ENCODE measurements around the gene SMIM44. TPM values are rescaled to one million over a fixed set of nuclear protein-coding genes. Genes with fewer than 3 reads are reported as not detected.

SMIM44 gene
- total and polyA plus RNA-seq, 9 of the 15 experiments (the other 6 are each of a cell fraction or from before 2014, with no cell fraction given), result not detected

- no peak for TF ChIP-seq NR0B1 (IDR thresholded peaks at IDR 0.05; ENCODE audit: partially characterized antibody)
- TF ChIP-seq SAP30 (IDR thresholded peaks at IDR 0.05; ENCODE audit: borderline replicate concordance, insufficient read depth, low read depth, low read length, poor library complexity, severe bottlenecking), result peak; percentile 50
- peak; percentile 44 to 84; a peak in 1 of 4 replicates for TF ChIP-seq MAZ (CRISPR knock-in tag; conservative IDR thresholded peaks at IDR 0.05 in 1 of 2, IDR thresholded peaks at IDR 0.05 in 1 of 2)
- 0 out of 2 replicates have a peak, but pooled peaks have one; percentile 58 for TF ChIP-seq HDAC2 (IDR thresholded peaks at IDR 0.05)
- peak; percentile 97 for TF ChIP-seq ZEB2 (IDR thresholded peaks at IDR 0.05)
- TF ChIP-seq, protein P1, sequence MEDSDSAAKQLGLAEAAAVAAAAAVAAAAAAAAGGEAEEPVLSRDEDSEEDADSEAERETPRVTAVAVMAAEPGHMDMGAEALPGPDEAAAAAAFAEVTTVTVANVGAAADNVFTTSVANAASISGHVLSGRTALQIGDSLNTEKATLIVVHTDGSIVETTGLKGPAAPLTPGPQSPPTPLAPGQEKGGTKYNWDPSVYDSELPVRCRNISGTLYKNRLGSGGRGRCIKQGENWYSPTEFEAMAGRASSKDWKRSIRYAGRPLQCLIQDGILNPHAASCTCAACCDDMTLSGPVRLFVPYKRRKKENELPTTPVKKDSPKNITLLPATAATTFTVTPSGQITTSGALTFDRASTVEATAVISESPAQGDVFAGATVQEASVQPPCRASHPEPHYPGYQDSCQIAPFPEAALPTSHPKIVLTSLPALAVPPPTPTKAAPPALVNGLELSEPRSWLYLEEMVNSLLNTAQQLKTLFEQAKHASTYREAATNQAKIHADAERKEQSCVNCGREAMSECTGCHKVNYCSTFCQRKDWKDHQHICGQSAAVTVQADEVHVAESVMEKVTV (CRISPR knock-in tag; IDR thresholded peaks at IDR 0.05), result no peak
- no peak for TF ChIP-seq HIVEP1 (CRISPR knock-in tag; IDR thresholded peaks at IDR 0.05)
- no peak for TF ChIP-seq SFPQ (IDR thresholded peaks at IDR 0.05; ENCODE audit: low read depth, low read length)
- peak; percentile 64 for TF ChIP-seq SMARCA4 (IDR thresholded peaks at IDR 0.05)
- TF ChIP-seq NCOA2 (IDR thresholded peaks at IDR 0.05; ENCODE audit: partially characterized antibody in 2 of 2), result no peak
- no peak for TF ChIP-seq PTTG1 (tag; IDR thresholded peaks at IDR 0.05; ENCODE audit: low read depth)
- TF ChIP-seq ZFP1 (CRISPR knock-in tag; IDR thresholded peaks at IDR 0.05), result no peak
- no peak for TF ChIP-seq SMARCB1 (IDR thresholded peaks at IDR 0.05; ENCODE audit: insufficient read length, low read depth)
- TF ChIP-seq HCFC1 (IDR thresholded peaks at IDR 0.05; ENCODE audit: low read depth, low read length), result no peak; the same call in 1 of the 2 replicates
- TF ChIP-seq ZNF24 (IDR thresholded peaks at IDR 0.05), result peak; percentile 44; the same call in 1 of the 2 replicates
- TF ChIP-seq, protein P2, sequence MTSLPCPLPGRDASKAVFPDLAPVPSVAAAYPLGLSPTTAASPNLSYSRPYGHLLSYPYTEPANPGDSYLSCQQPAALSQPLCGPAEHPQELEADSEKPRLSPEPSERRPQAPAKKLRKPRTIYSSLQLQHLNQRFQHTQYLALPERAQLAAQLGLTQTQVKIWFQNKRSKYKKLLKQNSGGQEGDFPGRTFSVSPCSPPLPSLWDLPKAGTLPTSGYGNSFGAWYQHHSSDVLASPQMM (CRISPR knock-in tag; IDR thresholded peaks at IDR 0.05), result no peak
- TF ChIP-seq HLTF (IDR thresholded peaks at IDR 0.05), result no peak
These were observed 37.2 kb upstream of the SMIM44 start (continued) for GRCh38 chr19:3520166-3521103.

Measured in K562 (cell line).